CD14-positive monocyte (primary cell): Measurements from ENCODE around the gene TAAR6. TPM values are rescaled to one million over a fixed set of nuclear protein-coding genes. Genes with fewer than 3 reads are reported as not detected.

Experiments used
- DNase-seq, 3 donors: peaks; one replicate each; pipeline ENCODE4 v3.0.0-alpha.2; 2011 to 2022
- H2AFZ ChIP-seq: 2 replicates; pipeline ENCODE4 v1.6.0; 2012; ENCODE audit warnings: mild to moderate bottlenecking, low read depth, low read length, inconsistent platforms; ENCODE audit not compliant: insufficient read depth, poor library complexity, severe bottlenecking
- H3K27ac ChIP-seq, 2 donors: 1 replicate in 1 of 2; 2 replicates in 1 of 2; pipeline ENCODE4 v1.5.1; 2012 to 2013; ENCODE audit warnings: low read length in 2 of 2, control low read depth in 1 of 2, inconsistent platforms in 1 of 2, low read depth in 1 of 2, mild to moderate bottlenecking in 1 of 2
- H3K27me3 ChIP-seq, 2 donors: one replicate each; pipeline versions ENCODE4 v1.6.0 to v1.6.1; 2011 to 2013; ENCODE audit warnings: low read length in 2 of 2; ENCODE audit not compliant: control insufficient read depth in 2 of 2, insufficient read depth in 2 of 2
- H3K36me3 ChIP-seq, 2 donors: replicated peaks in 1 of 2; 1 replicate in 1 of 2; 2 replicates in 1 of 2; pipeline versions ENCODE4 v1.5.1 to v1.6.1; 2012 to 2013; ENCODE audit warnings: low read length in 2 of 2, control low read depth in 1 of 2, inconsistent platforms in 1 of 2, mild to moderate bottlenecking in 1 of 2; ENCODE audit not compliant: insufficient read depth in 2 of 2, control insufficient read depth in 1 of 2
- H3K4me1 ChIP-seq, 2 donors: 1 replicate in 1 of 2; 2 replicates in 1 of 2; pipeline versions ENCODE4 v1.5.1 to v1.6.1; 2012 to 2013; ENCODE audit warnings: low read length in 2 of 2, control low read depth in 1 of 2, inconsistent platforms in 1 of 2, mild to moderate bottlenecking in 1 of 2, moderate library complexity in 1 of 2; ENCODE audit not compliant: insufficient read depth in 2 of 2, control insufficient read depth in 1 of 2
- H3K4me2 ChIP-seq: replicated peaks from 2 replicates; pipeline ENCODE3; 2012; ENCODE audit warnings: low read length, moderate library complexity, mild to moderate bottlenecking; ENCODE audit not compliant: poor library complexity, severe bottlenecking; ENCODE audit errors: extremely low read depth
- H3K4me3 ChIP-seq, 3 experiments: fragments of 200-600 bp in 1 of 3; sonication (generic) in 1 of 3; replicated peaks in 1 of 3; 1 replicate in 2 of 3; 2 replicates in 1 of 3; pipeline ENCODE4 v1.5.1; 2011 to 2013; ENCODE audit warnings: low read length in 3 of 3, mild to moderate bottlenecking in 3 of 3, control low read depth in 2 of 3, low read depth in 2 of 3, inconsistent platforms in 1 of 3, moderate library complexity in 1 of 3
- H3K79me2 ChIP-seq: 2 replicates; pipeline ENCODE4 v1.6.0; 2012; ENCODE audit warnings: mild to moderate bottlenecking, control low read depth, inconsistent platforms, low read length, moderate library complexity; ENCODE audit not compliant: insufficient read depth
- H3K9ac ChIP-seq: 2 replicates; pipeline ENCODE4 v1.6.0; 2017; ENCODE audit warnings: low read length, mild to moderate bottlenecking; ENCODE audit not compliant: insufficient read depth, poor library complexity, severe bottlenecking
- H3K9me3 ChIP-seq, 2 donors: replicated peaks in 1 of 2; 1 replicate in 1 of 2; 2 replicates in 1 of 2; pipeline versions ENCODE4 v1.5.1 to v1.6.1; 2012 to 2013; ENCODE audit warnings: low read length in 2 of 2, control low read depth in 1 of 2; ENCODE audit not compliant: control insufficient read depth in 1 of 2, insufficient read depth in 1 of 2
- H4K20me1 ChIP-seq: 2 replicates; pipeline ENCODE4 v1.6.0; 2012; ENCODE audit warnings: mild to moderate bottlenecking, low read length, control low read depth, moderate library complexity; ENCODE audit not compliant: insufficient read depth
- H3K27ac Mint-ChIP-seq, 7 donors: one replicate each; pipeline ENCODE4 v1.8.0; 2020; ENCODE audit warnings: mild to moderate bottlenecking in 7 of 7, mixed read lengths in 7 of 7, moderate library complexity in 6 of 7, inconsistent platforms in 2 of 7
- H3K27me3 Mint-ChIP-seq, 3 donors: one replicate each; pipeline ENCODE4 v1.8.0; 2021 to 2022; ENCODE audit warnings: low read depth in 3 of 3, mild to moderate bottlenecking in 3 of 3, mixed read lengths in 3 of 3, moderate library complexity in 3 of 3, inconsistent platforms in 1 of 3
- H3K36me3 Mint-ChIP-seq, 2 donors: one replicate each; pipeline ENCODE4 v1.8.0; 2020; ENCODE audit warnings: mixed read lengths in 2 of 2, inconsistent platforms in 1 of 2, mild to moderate bottlenecking in 1 of 2
- H3K4me1 Mint-ChIP-seq: one replicate; pipeline ENCODE4 v1.8.0; 2020; ENCODE audit warnings: mild to moderate bottlenecking, mixed read lengths
- H3K4me3 Mint-ChIP-seq, 2 donors: one replicate each; pipeline ENCODE4 v1.8.0; 2020; ENCODE audit warnings: mild to moderate bottlenecking in 2 of 2, mixed read lengths in 2 of 2, moderate library complexity in 1 of 2
- H3K9me3 Mint-ChIP-seq, 7 donors: one replicate each; pipeline ENCODE4 v1.8.0; 2020 to 2022; ENCODE audit warnings: mixed read lengths in 7 of 7, mild to moderate bottlenecking in 6 of 7, moderate library complexity in 6 of 7, inconsistent platforms in 2 of 7
- CTCF ChIP-seq: fragments of 200-600 bp; IDR thresholded peaks from one replicate; pipeline ENCODE4 v1.8.0; 2022; ENCODE audit warnings: antibody characterized with exemption, mild to moderate bottlenecking
- WGBS: methylation state at CpG from one replicate; pipeline ENCODE4 v1.1.5; 2013; ENCODE audit warnings: missing lambda C conversion rate; ENCODE audit not compliant: insufficient coverage; 5-methylcytosine and 5-hydroxymethylcytosine counted together
- intact Hi-C, 2 donors: fragments of 100-400 bp; cut with micrococcal nuclease; formaldehyde crosslinking; loops; one replicate each; pipeline versions ENCODE4 v1.15.0 to v1.15.1; 2023
- polyA plus RNA-seq, 3 donors: library from polyadenylated mRNA; depleted of rRNA in 1 of 3; unstranded in 2 of 3; stranded (reverse) in 1 of 3; fragments of 300-500 nt in 2 of 3; fragments of >200 nt in 1 of 3; fragmentation: Illumina TruSeq in 2 of 3; gene quantifications; 1 replicate in 2 of 3; 2 replicates in 1 of 3; pipeline ENCODE4 v1.2.3, GENCODE V29; 2012 to 2021

TAAR6 gene
- polyA plus RNA-seq, 3 donors: not detected

GRCh38 chr6:132537145-132537544 is 33.0 kb upstream of the TAAR6 start:
- no peaks in the 10 kb centered on the region for H3K9me3 ChIP-seq
- intact Hi-C loops: no loop called here
- no peaks in the 10 kb centered on the region for H4K20me1 ChIP-seq
- Mint-ChIP-seq H3K4me3 (no peak overlapping the region), H3K36me3 (no peaks in the 10 kb centered on the region), H3K9me3 (peaks cover 3 to 9% (median 5%) of the 10 kb centered on the region in 7 donors), H3K27me3 (peaks cover 6 to 24% (median 8%) of the 10 kb centered on the region in 3 donors), H3K27ac (no peak overlapping the region), H3K4me1 (peaks cover 5% of the 10 kb centered on the region)
- peaks cover 3 to 8% of the 10 kb centered on the region in 2 donors for H3K27me3 ChIP-seq
- no peaks in the 10 kb centered on the region for H3K36me3 ChIP-seq
- H3K9ac ChIP-seq: no peak overlapping the region
- H3K79me2 ChIP-seq: no peaks in the 10 kb centered on the region
- H3K4me2 ChIP-seq: no peak overlapping the region
- 80% methylated on average over 1 of the region's 3 CpGs for WGBS
- no peak overlapping the region for H3K4me3 ChIP-seq
- no peaks in the 10 kb centered on the region for H3K4me1 ChIP-seq
- H3K27ac ChIP-seq: no peak overlapping the region
- no peak for TF ChIP-seq CTCF
- no peak overlapping the region for H2AFZ ChIP-seq
- DNase-seq: no peak

DNA sequence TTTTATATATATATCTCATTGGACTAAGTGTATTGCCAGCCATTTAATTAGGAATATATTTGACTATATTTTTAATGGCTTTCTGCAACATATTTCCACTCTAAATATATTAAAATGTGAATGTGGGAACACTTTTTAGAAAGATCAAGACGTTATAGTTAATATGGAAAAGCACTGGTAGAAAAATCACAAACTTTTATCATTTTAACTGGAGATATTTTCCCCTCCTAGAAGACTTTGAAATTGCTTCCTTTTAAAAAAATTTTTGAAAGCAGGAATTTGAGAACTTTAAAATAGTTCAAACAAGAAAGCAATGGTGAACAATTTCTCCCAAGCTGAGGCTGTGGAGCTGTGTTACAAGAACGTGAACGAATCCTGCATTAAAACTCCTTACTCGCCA is 32.1 kb upstream of the TAAR6 start, which contains the start of gene TAAR9:
TSS of gene TAAR9 (plus strand) at position 301 of the 400 bp plus-strand sequence. CDS start at position 314, 13 bp downstream.
- Histone ChIP-seq H3K27me3 (peaks cover 3 to 14% of the 10 kb centered on the region in 2 donors), H3K36me3 (no peaks in the 10 kb centered on the region), H3K79me2 (no peaks in the 10 kb centered on the region), H3K4me2 (no peak within 1 kb of the TSS), H3K4me3 (no peak within 1 kb of the TSS), H2AFZ (no peak within 1 kb of the TSS), H3K9me3 (no peaks in the 10 kb centered on the region), H3K27ac (no peak within 1 kb of the TSS), H3K9ac (no peak within 1 kb of the TSS), H3K4me1 (no peaks in the 10 kb centered on the region), H4K20me1 (no peaks in the 10 kb centered on the region)
- Mint-ChIP-seq H3K36me3 (no peaks in the 10 kb centered on the region), H3K27ac (no peak within 1 kb of the TSS), H3K4me1 (peaks cover 5% of the 10 kb centered on the region), H3K9me3 (peaks cover 3 to 9% (median 5%) of the 10 kb centered on the region in 7 donors), H3K4me3 (no peak within 1 kb of the TSS), H3K27me3 (peaks cover 6 to 24% (median 7%) of the 10 kb centered on the region in 3 donors)
- intact Hi-C loops: no loop called here
- WGBS: 100% methylated on average over 3 of the region's 4 CpGs
- TF ChIP-seq CTCF: no peak
- no peak for DNase-seq
